WTC11 (cell line): Measurements from ENCODE around the gene SRRM3. TPM values are rescaled to one million over a fixed set of nuclear protein-coding genes. Genes with fewer than 3 reads are reported as not detected.

ENCODE experiments used
- ATAC-seq: fragments of 200-7000 bp; cut with Tn5 transposase; 2 replicates; pipeline ENCODE4 v1.10.0; 2021; ENCODE audit warnings: mild to moderate bottlenecking, moderate library complexity
- CTCF ChIA-PET: fragments of 300-600 bp; sonication (Branson Sonifier 250); formaldehyde crosslinking; loops from one replicate; lab custom pipeline; 2021; ENCODE audit warnings: antibody characterized with exemption; lab: Charles Lee
- POLR2A ChIA-PET: fragments of 350-600 bp; sonication (Branson Sonifier 250); formaldehyde crosslinking; loops from one replicate; lab custom pipeline; 2021; ENCODE audit warnings: antibody characterized with exemption; lab: Charles Lee
- DNase-seq: peaks from one replicate; pipeline ENCODE4 v3.0.0; 2021; ENCODE audit warnings: low spot score
- H3K27ac Mint-ChIP-seq: 2 replicates; pipeline ENCODE4 v1.8.0; 2021; ENCODE audit warnings: mixed read lengths
- H3K27me3 Mint-ChIP-seq: 2 replicates; pipeline ENCODE4 v1.8.0; 2021; ENCODE audit warnings: low read depth, mild to moderate bottlenecking, moderate library complexity, mixed read lengths
- H3K36me3 Mint-ChIP-seq: 2 replicates; pipeline ENCODE4 v1.8.0; 2021; ENCODE audit warnings: mixed read lengths
- H3K4me1 Mint-ChIP-seq: 2 replicates; pipeline ENCODE4 v1.8.0; 2022; ENCODE audit warnings: mixed read lengths
- H3K4me3 Mint-ChIP-seq: 2 replicates; pipeline ENCODE4 v1.8.0; 2021; ENCODE audit warnings: mild to moderate bottlenecking, moderate library complexity, mixed read lengths
- H3K9me3 Mint-ChIP-seq: 2 replicates; pipeline ENCODE4 v1.8.0; 2021; ENCODE audit warnings: mixed read lengths
- FOXP1 ChIP-seq: sonication (generic); formaldehyde crosslinking; IDR thresholded peaks from 2 replicates; pipeline ENCODE4 v1.8.0; 2022; ENCODE audit warnings: missing genetic modification reagents, mild to moderate bottlenecking, moderate library complexity, borderline replicate concordance
- GRHL2 ChIP-seq: fragments of 250-450 bp; sonication (Bioruptor Pico); IDR thresholded peaks from 2 replicates; pipeline ENCODE4 v1.8.0; 2022; ENCODE audit warnings: mild to moderate bottlenecking, moderate library complexity; ENCODE audit not compliant: insufficient replicate concordance, severe bottlenecking
- KAT7 ChIP-seq: sonication (generic); formaldehyde crosslinking; IDR thresholded peaks from 2 replicates; pipeline ENCODE4 v1.8.1; 2023; ENCODE audit warnings: missing genetic modification reagents, mild to moderate bottlenecking, borderline replicate concordance
- ZNF281 ChIP-seq: sonication (generic); formaldehyde crosslinking; IDR thresholded peaks from 2 replicates; pipeline ENCODE4 v1.8.0; 2023; ENCODE audit warnings: mild to moderate bottlenecking, missing genetic modification reagents
- ZNF423 ChIP-seq: fragments of 250-450 bp; sonication (Bioruptor Pico); IDR thresholded peaks from 2 replicates; pipeline ENCODE4 v2.1.2; 2022; ENCODE audit warnings: mild to moderate bottlenecking, moderate library complexity
- total RNA-seq: library from RNA; stranded (reverse); gene quantifications from 3 replicates; pipeline ENCODE4 v1.2.3, GENCODE V29; 2021
- TF ChIP-seq, protein P1 (sequence below): sonication (generic); formaldehyde crosslinking; IDR thresholded peaks from 2 replicates; pipeline ENCODE4 v1.8.1; 2023; ENCODE audit warnings: mild to moderate bottlenecking, missing genetic modification reagents
- TF ChIP-seq, protein P2 (sequence below): sonication (generic); formaldehyde crosslinking; IDR thresholded peaks from 2 replicates; pipeline ENCODE4 v1.8.1; 2023; ENCODE audit warnings: mild to moderate bottlenecking, missing genetic modification reagents
- TF ChIP-seq, protein P3 (sequence below): fragments of 250-450 bp; sonication (Bioruptor Pico); IDR thresholded peaks from 2 replicates; pipeline ENCODE4 v1.9.0; 2021; ENCODE audit warnings: mild to moderate bottlenecking
- TF ChIP-seq, protein P4 (sequence below): sonication (generic); formaldehyde crosslinking; IDR thresholded peaks from 2 replicates; pipeline ENCODE4 v1.8.0; 2022; ENCODE audit warnings: mild to moderate bottlenecking, missing genetic modification reagents
- TF ChIP-seq, protein P5 (sequence below): fragments of 250-450 bp; sonication (Bioruptor Pico); conservative IDR thresholded peaks from 2 replicates; pipeline ENCODE4 v1.9.0; 2021; ENCODE audit warnings: mild to moderate bottlenecking
- TF ChIP-seq, protein P6 (sequence below): sonication (generic); formaldehyde crosslinking; conservative IDR thresholded peaks from 2 replicates; pipeline ENCODE4 v1.8.1; 2022; ENCODE audit warnings: mild to moderate bottlenecking, missing genetic modification reagents

SRRM3 gene
- total RNA-seq, 1 experiment from 2014 or later = 17.7 TPM

DNA sequence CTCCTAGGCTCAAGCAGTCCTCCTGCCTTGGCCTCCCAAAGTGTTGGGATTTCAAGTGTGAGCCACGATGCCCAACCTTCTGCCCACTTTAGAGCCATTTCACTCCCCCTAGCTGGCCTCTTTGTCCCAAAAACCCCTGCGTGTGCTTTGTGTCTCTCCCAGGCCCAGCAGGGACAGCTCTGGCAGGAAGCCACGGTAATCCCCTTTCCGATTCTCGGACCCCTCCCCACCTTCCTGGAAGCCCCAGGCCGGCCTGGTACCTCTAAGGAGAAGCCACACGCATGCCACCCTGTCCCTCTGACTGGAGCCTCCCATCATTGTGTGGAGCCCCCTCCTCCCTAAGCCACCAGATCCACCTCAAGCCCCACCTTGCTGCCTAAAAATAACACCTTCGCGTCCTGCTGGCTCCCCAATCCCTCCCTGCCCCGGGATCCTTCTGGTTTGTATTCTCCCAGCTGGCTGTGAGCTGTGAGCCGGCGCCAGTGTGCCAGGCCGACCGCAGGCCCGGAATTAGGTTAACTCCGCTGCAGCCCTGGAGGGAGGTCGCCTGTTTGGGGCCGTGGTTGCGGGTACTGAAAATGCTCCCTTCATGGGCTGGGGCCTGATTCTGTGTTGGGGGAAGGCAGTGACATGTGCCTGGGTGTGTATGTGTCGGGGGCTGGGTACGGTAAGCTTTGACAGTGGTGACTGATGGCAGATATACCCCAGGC lies 16.4 kb upstream of the SRRM3 start:
- no peaks in the 10 kb centered on the region; the same call in 1 of the 2 replicates for H3K27me3 Mint-ChIP-seq
- ChIA-PET CTCF (interaction anchor here (0.5 to 2.8 kb wide), 12 partner anchors 8 to 170 kb away, joined by 3 to 19 read pairs (median 4); partner anchors contain the start of gene SRRM3), POLR2A (interaction anchor here (0.6 kb wide), 1 partner anchor 90 kb away, joined by 3 read pairs; no protein-coding TSS in a partner anchor)
- H3K27ac Mint-ChIP-seq = peak overlapping the region; percentile 68
- H3K4me1 Mint-ChIP-seq = peaks cover 10% of the 10 kb centered on the region
- no peaks in the 10 kb centered on the region for H3K36me3 Mint-ChIP-seq
- no peaks in the 10 kb centered on the region for H3K9me3 Mint-ChIP-seq
- no peak for DNase-seq
- H3K4me3 Mint-ChIP-seq = no peak overlapping the region
- ATAC-seq = peak; percentile 74
- TF ChIP-seq, protein P1, sequence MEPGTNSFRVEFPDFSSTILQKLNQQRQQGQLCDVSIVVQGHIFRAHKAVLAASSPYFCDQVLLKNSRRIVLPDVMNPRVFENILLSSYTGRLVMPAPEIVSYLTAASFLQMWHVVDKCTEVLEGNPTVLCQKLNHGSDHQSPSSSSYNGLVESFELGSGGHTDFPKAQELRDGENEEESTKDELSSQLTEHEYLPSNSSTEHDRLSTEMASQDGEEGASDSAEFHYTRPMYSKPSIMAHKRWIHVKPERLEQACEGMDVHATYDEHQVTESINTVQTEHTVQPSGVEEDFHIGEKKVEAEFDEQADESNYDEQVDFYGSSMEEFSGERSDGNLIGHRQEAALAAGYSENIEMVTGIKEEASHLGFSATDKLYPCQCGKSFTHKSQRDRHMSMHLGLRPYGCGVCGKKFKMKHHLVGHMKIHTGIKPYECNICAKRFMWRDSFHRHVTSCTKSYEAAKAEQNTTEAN (CRISPR knock-in tag) = no peak
- TF ChIP-seq ZNF281 (CRISPR knock-in tag) (0 out of 2 replicates have a peak, but pooled peaks have one; percentile 13), GRHL2 (no peak), ZNF423 (CRISPR knock-in tag) (no peak)

DNA sequence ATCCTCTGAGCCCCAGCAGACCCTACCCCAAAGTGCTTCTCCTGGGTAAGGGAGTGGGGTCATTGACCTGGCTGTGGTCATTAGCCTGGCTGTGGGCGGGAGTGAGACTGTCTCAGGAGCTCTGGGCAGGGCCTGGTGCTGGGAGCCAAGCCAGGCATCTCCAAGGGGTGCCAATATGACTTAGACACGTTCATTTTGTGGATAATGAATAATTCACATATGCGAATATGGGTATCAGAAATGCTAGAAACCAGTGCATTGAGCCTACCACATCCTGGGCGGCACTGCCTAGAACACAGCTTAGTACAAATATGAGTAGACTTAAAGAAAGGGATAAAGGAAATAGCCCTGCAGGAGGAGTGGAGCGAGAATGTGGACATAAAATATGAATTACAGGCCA lies 14.4 kb upstream of the SRRM3 start:
- Mint-ChIP-seq H3K27ac (peak overlapping the region; percentile 50; the same call in 1 of the 2 replicates), H3K4me1 (peaks cover 14% of the 10 kb centered on the region), H3K36me3 (peaks cover 4% of the 10 kb centered on the region), H3K4me3 (no peak overlapping the region), H3K9me3 (peaks cover 5% of the 10 kb centered on the region), H3K27me3 (no peaks in the 10 kb centered on the region; the same call in 1 of the 2 replicates)
- TF ChIP-seq, protein P2, sequence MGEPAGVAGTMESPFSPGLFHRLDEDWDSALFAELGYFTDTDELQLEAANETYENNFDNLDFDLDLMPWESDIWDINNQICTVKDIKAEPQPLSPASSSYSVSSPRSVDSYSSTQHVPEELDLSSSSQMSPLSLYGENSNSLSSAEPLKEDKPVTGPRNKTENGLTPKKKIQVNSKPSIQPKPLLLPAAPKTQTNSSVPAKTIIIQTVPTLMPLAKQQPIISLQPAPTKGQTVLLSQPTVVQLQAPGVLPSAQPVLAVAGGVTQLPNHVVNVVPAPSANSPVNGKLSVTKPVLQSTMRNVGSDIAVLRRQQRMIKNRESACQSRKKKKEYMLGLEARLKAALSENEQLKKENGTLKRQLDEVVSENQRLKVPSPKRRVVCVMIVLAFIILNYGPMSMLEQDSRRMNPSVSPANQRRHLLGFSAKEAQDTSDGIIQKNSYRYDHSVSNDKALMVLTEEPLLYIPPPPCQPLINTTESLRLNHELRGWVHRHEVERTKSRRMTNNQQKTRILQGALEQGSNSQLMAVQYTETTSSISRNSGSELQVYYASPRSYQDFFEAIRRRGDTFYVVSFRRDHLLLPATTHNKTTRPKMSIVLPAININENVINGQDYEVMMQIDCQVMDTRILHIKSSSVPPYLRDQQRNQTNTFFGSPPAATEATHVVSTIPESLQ (CRISPR knock-in tag) = no peak
- TF ChIP-seq, protein P3, sequence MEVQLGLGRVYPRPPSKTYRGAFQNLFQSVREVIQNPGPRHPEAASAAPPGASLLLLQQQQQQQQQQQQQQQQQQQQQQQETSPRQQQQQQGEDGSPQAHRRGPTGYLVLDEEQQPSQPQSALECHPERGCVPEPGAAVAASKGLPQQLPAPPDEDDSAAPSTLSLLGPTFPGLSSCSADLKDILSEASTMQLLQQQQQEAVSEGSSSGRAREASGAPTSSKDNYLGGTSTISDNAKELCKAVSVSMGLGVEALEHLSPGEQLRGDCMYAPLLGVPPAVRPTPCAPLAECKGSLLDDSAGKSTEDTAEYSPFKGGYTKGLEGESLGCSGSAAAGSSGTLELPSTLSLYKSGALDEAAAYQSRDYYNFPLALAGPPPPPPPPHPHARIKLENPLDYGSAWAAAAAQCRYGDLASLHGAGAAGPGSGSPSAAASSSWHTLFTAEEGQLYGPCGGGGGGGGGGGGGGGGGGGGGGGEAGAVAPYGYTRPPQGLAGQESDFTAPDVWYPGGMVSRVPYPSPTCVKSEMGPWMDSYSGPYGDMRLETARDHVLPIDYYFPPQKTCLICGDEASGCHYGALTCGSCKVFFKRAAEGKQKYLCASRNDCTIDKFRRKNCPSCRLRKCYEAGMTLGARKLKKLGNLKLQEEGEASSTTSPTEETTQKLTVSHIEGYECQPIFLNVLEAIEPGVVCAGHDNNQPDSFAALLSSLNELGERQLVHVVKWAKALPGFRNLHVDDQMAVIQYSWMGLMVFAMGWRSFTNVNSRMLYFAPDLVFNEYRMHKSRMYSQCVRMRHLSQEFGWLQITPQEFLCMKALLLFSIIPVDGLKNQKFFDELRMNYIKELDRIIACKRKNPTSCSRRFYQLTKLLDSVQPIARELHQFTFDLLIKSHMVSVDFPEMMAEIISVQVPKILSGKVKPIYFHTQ (CRISPR knock-in tag) = no peak
- TF ChIP-seq, protein P4, sequence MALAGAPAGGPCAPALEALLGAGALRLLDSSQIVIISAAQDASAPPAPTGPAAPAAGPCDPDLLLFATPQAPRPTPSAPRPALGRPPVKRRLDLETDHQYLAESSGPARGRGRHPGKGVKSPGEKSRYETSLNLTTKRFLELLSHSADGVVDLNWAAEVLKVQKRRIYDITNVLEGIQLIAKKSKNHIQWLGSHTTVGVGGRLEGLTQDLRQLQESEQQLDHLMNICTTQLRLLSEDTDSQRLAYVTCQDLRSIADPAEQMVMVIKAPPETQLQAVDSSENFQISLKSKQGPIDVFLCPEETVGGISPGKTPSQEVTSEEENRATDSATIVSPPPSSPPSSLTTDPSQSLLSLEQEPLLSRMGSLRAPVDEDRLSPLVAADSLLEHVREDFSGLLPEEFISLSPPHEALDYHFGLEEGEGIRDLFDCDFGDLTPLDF (CRISPR knock-in tag) = no peak
- TF ChIP-seq FOXP1 (CRISPR knock-in tag) (no peak), KAT7 (CRISPR knock-in tag) (no peak)
- TF ChIP-seq, protein P5, sequence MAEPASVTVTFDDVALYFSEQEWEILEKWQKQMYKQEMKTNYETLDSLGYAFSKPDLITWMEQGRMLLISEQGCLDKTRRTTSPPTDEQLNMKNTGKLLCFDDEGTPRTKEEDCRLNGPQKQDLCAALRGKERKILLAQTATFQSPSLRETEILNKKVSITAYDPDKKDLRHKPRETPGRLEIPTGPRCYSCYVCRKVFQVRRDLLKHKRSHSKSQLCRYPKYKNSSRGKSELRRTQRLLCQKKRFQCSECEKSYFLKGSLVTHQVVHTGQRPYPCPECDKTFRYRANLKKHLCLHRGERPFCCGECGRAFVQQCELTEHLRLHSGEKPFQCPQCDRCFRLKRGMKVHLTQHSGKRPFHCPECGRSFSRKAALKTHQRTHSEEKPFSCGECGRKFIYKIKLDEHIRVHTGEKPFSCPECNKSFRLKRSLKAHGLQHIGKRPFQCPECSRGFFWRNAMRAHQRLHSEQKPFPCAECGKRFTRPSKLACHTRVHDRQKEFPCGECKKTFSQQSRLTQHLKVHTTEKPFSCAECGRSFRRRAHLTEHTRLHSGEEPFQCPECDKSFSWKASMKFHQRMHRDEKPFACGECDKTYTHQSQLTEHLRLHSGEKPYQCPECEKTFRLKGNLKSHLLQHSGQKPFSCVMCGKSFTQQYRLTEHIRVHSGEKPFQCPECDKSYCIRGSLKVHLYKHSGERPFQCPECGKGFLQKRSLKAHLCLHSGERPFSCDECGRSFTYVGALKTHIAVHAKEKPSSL (CRISPR knock-in tag) = no peak
- TF ChIP-seq, protein P6, sequence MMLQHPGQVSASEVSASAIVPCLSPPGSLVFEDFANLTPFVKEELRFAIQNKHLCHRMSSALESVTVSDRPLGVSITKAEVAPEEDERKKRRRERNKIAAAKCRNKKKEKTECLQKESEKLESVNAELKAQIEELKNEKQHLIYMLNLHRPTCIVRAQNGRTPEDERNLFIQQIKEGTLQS = no peak
- ChIA-PET POLR2A (no interaction called here), CTCF (interaction anchor here (0.6 to 2.6 kb wide), 3 partner anchors 9 to 119 kb away, joined by 3 to 11 read pairs (median 6); no protein-coding TSS in a partner anchor)
- no peak for DNase-seq
- ATAC-seq = no peak
